AG04450 (cell line): Measurements from ENCODE around the gene KCNH5. TPM values are rescaled to one million over a fixed set of nuclear protein-coding genes. Genes with fewer than 3 reads are reported as not detected.
A peak's percentile ranks its signal among the peaks of the same experiment; 100 is the strongest.

Experiments
- CTCF ChIA-PET: fragments of 300-600, 350-600 bp; formaldehyde crosslinking; extraction: SDS; loops from one replicate; lab custom pipeline; 2022; ENCODE audit warnings: antibody characterized with exemption, inconsistent platforms; lab: Charles Lee
- POLR2A ChIA-PET: fragments of 350-600 bp; formaldehyde crosslinking; extraction: SDS; loops from one replicate; lab custom pipeline; 2021; ENCODE audit warnings: antibody characterized with exemption, inconsistent platforms; lab: Yijun Ruan, JAX
- DNase-seq: peaks from one replicate; pipeline ENCODE4 v3.0.0-alpha.2; 2011; ENCODE audit warnings: low read depth, low spot score
- H3K27ac ChIP-seq: one replicate; pipeline ENCODE4 v1.5.1; 2012; ENCODE audit warnings: low read depth, low read length, control low read depth
- H3K27me3 ChIP-seq: one replicate; pipeline ENCODE4 v1.6.0; 2012; ENCODE audit warnings: low read length; ENCODE audit not compliant: control insufficient read depth, insufficient read depth
- H3K4me3 ChIP-seq: 2 replicates; pipeline ENCODE4 v1.5.1; 2011; ENCODE audit warnings: mild to moderate bottlenecking, low read depth, low read length, control low read depth
- H3K9me3 ChIP-seq: 2 replicates; pipeline ENCODE4 v1.5.1; 2012; ENCODE audit warnings: low read length; ENCODE audit not compliant: control insufficient read depth, insufficient read depth
- polyA plus RNA-seq: library from polyadenylated mRNA; depleted of rRNA; stranded (reverse); fragments of >200 nt; gene quantifications from 2 replicates; pipeline ENCODE4 v1.2.3, GENCODE V29; 2011; rRNA removed
- TF ChIP-seq, protein P1 (sequence below): IDR thresholded peaks from 2 replicates; pipeline ENCODE4 v1.5.1; 2011; ENCODE audit warnings: low read depth, low read length, control low read depth, inconsistent platforms

KCNH5 gene
- polyA plus RNA-seq, 1 experiment, result 0.24 TPM

DNA sequence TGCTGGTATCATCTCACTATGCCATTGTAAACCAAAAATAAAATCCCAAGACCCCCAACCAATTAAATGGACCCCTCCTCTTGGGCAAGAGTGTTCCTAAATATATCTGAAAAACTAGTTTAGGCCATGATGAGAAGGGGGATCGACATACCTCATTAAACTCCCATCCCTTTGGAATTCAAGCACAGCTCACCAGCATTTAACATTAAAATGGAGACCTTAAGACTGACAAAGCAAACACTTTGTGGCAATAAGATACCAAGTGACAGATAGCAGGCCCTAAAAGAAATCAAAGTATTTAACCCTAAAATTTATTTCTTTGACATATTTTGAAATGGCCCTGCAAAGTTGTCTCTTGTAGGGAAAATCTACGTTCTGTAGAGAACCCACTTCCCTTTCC is 387.9 kb downstream of the KCNH5 start:
- Histone ChIP-seq H3K4me3 (no peak overlapping the region), H3K27ac (no peak overlapping the region), H3K9me3 (no peaks in the 10 kb centered on the region), H3K27me3 (no peaks in the 10 kb centered on the region)
- POLR2A ChIA-PET, result no interaction called here
- DNase-seq, result no peak
- CTCF ChIA-PET, result no interaction called here
- TF ChIP-seq, protein P1, sequence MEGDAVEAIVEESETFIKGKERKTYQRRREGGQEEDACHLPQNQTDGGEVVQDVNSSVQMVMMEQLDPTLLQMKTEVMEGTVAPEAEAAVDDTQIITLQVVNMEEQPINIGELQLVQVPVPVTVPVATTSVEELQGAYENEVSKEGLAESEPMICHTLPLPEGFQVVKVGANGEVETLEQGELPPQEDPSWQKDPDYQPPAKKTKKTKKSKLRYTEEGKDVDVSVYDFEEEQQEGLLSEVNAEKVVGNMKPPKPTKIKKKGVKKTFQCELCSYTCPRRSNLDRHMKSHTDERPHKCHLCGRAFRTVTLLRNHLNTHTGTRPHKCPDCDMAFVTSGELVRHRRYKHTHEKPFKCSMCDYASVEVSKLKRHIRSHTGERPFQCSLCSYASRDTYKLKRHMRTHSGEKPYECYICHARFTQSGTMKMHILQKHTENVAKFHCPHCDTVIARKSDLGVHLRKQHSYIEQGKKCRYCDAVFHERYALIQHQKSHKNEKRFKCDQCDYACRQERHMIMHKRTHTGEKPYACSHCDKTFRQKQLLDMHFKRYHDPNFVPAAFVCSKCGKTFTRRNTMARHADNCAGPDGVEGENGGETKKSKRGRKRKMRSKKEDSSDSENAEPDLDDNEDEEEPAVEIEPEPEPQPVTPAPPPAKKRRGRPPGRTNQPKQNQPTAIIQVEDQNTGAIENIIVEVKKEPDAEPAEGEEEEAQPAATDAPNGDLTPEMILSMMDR, result no peak

DNA sequence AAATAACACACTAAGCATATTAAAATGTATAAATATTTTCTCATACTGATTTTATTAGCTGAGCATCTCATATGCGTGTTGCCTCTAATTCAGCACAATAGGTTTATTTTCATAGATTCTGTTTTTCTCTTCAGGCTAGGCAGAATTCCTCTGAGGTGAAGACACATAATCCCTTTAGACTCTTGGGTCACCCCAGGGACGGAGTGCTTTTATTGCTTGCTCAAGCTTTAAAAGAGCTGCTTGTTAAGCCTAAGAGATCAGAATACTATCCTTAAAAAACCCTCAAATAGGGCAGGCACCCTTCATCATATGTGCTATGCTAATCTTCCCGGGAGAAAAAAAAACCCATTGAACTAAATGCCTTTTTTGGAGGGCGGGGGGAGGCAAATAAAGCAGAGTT is 390.1 kb downstream of the KCNH5 start:
- no peaks in the 10 kb centered on the region for H3K9me3 ChIP-seq
- no peak overlapping the region for H3K4me3 ChIP-seq
- POLR2A ChIA-PET, result interaction anchor here (1.0 to 1.2 kb wide), 2 partner anchors 37 to 39 kb away, joined by 5 to 7 read pairs; no protein-coding TSS in a partner anchor
- no peaks in the 10 kb centered on the region for H3K27me3 ChIP-seq
- peak; percentile 32 for DNase-seq
- H3K27ac ChIP-seq, result peak overlapping the region; percentile 47
- CTCF ChIA-PET, result interaction anchor here (1.1 to 2.0 kb wide), 4 partner anchors 11 to 476 kb away, joined by 3 to 7 read pairs (median 4); no protein-coding TSS in a partner anchor
- TF ChIP-seq, protein P1, result no peak

DNA sequence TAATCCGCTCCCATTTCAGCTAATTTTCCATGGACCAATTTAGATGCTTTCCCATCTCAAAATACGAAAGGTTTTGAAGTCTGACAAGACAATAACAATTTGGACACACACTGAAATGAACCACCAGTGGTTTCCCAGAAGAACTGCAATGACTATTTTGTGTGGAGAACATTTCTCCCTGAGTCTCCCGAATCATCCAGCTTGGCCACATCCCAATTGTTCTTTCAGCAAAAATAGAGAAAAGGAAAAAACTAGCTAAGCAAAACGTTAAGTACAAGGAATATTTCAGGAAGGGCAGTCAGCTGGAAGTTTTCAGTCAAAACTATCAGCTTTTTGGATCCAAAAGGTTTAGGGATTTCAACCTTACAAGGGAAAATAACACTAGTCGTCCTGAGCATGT is 390.6 kb downstream of the KCNH5 start:
- ChIA-PET POLR2A (interaction anchor here (1.0 to 1.2 kb wide), 2 partner anchors 38 to 40 kb away, joined by 5 to 7 read pairs; no protein-coding TSS in a partner anchor), CTCF (interaction anchor here (1.1 to 2.0 kb wide), 4 partner anchors 11 to 475 kb away, joined by 3 to 7 read pairs (median 4); no protein-coding TSS in a partner anchor)
- H3K9me3 ChIP-seq, result no peaks in the 10 kb centered on the region
- no peak overlapping the region for H3K4me3 ChIP-seq
- TF ChIP-seq, protein P1, result peak; percentile 38
- peak; percentile 33 for DNase-seq
- no peaks in the 10 kb centered on the region for H3K27me3 ChIP-seq
- peak overlapping the region; percentile 22 for H3K27ac ChIP-seq

Other genes with a start within 250 kb of the KCNH5 start
- 62.7 and 71.4 TPM in 2 replicates for gene RHOJ, start 159.0 kb upstream of the KCNH5 start, polyA plus RNA-seq